Measurements from ENCODE around the gene EPS8L3. TPM values are rescaled to one million over a fixed set of nuclear protein-coding genes. Genes with fewer than 3 reads are reported as not detected.
"Not testable (repeated sequence)": the region's sequence is repeated elsewhere in the genome, so short reads cannot be mapped to it uniquely, and the experiment has no call there.

Gene EPS8L3
- total RNA-seq, 2 donors from 2014 or later = not detected

DNA sequence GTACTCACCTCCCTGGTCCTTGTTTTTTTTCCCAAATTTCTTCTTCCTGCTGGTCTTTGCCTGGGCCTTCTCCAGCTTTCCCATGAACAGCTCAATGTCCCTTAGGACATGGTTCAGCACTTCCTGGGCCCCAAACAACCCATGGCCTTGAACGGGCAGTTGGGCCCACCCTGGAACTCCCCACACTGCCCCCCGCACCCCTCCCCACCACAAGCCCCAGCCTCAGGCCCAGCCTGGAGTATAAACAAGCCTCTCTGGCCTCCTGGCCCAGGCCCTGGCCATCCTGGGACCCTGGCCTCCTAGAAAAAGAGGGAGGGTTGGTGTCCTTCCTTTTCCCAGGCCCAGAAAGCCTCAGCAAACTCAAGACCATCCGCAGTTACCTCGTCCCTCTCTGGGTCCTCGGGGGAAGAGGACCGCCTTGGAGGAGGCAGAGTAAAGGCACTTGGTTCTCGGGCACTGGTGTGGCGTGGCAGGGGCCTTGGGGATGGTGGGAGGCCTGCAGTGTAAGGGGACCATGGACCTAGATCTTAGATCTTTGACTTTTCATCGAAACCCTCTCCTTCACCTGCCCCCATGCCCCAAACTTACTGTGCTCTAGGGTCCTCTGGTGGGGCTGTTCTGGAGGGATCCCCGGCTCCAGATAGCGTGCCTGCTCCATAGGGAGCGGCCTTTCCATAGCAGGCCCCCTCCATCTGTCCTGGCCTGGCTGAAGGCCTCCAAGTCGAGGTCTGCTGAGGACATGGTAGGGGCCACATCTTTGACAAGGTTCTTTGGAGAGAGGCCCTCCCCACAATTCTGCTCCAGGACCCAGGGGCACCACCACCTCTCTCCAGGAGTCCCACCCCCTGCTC lies 5.6 kb downstream of the EPS8L3 start:
- intact Hi-C loops (cut with DNase I) = no loop called here
- peak; percentile 65 for DNase-seq (ENCODE audit: low spot score)

DNA sequence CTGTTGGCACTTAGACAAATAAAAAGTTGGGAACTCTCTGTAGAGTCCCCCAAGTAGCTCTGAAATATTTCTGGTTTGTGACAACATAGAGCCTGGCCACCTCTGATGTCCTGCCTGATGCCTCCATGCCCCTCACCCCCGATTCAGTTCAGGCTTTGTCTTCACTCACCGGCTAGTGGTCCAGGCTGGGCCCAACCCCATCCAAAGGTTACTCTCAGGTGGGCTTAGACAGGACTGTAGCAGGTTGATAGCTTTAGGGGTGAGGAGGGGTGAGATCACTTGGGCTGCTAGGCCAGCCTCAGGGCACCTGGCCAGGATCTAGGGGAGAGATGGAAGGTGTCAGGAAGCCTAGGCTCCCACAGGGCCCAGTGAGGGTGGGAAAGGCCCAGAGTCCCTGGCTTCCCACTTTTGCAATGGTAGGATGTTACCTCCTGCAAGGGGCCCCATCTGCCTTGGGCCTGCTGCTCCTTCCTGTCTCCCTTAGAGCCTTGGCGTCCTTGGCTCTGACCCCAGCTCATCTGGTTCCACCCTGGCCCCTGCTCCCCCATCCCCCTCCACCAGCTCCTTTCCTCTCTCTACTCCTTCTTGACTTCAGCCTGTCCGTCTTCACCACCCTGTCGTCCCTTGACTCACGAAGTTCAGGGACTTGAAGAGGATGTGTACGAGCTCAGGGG lies 6.7 kb downstream of the EPS8L3 start:
- intact Hi-C loops (cut with DNase I) = no loop called here
- DNase-seq (ENCODE audit: low spot score) = peak; percentile 43

DNA sequence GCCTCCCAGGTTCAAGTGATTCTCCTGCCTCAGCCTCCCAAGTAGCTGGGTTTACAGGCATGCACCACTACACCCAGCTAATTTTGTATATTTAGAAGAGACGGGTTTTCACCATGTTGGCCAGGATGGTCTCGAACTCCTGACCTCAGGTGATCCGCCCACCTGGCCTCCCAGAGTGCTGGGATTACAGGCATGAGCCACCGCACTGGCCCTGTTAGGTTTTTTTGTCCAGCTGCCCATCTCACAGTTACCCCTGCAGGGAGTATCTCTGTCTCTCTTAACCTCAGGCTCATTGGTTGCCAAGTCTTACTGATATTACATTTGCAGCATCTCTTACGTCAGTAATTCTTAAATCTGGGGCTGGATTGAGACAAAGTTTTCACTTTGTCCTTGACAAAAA lies 7.4 kb downstream of the EPS8L3 start:
- DNase-seq (ENCODE audit: low spot score) = peak; percentile 40
- intact Hi-C loops (cut with DNase I) = not testable (repeated sequence)

DNA sequence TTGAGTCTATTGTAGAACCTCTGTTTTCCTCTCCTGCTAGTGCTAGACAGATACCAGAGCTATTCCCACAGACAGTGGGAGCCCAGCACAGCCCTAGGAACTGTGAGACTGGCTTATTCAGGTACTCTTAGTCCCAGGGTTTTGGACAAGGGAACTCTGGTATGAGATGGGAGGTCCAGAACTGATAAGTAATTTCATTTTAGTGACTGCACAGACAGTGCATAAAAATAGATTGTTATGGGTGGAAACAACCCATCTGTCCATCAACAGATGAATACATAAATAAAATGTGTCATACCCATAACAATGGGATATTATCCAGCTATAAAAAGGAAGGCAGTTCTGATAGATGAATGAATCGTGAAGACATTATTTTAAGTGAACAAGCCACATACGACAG lies 9.0 kb downstream of the EPS8L3 start:
- DNase-seq (ENCODE audit: low spot score) = no peak

DNA sequence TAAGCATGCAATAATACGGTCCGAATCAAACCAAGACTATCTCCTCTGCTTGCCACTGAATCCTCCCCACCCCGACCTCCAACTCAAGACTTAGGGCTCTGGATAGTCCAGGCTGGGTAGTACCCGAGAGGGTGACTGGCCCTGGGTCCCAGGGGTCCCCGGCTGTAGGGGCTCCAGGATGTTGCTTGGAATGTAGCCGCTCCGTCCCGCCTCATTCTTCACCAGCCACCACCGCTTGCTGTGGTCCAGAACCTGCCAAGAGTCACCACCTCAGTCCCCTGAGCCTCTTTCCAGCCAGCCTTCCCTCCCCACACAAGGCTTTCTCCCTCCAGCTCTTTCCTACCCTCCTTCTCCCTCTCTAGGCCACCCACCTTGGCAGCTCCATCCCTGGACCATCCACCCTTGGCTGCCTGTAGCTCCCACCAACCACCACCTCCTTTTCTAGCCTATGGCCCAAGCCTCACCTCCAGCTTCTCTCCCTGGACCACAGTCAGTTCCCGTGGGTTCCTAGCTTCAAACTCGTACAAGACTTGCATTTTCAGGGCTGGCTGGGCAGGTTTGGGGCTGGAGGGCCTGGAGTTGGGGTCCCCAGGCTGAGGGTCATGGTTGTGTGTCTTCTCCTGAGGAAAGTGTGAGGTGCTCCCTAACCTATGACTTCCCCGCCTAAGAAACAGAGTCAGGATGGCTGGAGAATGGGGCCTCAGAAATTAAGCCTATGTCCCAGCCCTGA lies 12.0 kb downstream of the EPS8L3 start:
- intact Hi-C loops (cut with DNase I) = no loop called here
- no peak for DNase-seq (ENCODE audit: low spot score)

More for the DNA sequence above, 9.0 kb downstream of the EPS8L3 start:
- intact Hi-C loops (cut with DNase I) = no loop called here

DNA sequence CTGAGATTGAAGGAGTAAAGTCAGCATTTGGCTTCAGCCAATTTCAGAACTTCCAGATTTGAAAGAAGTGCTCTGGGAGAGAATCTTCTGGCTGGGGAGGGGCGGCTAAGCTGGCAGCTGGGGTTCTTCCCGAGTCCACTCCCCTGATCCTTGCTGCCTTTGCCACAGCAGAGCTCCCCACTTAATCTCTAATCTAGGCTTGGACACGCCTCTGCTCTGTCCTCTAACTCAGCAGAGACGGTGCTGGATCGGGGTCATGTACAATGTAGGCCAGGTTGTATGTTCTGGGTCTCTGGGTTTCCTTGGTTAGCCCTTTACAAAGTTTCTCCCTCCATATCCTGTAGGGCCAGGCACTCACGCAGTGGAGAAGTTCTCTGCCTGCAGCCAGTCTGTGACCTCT lies 12.8 kb downstream of the EPS8L3 start:
- intact Hi-C loops (cut with DNase I) = no loop called here
- DNase-seq (ENCODE audit: low spot score) = no peak

DNA sequence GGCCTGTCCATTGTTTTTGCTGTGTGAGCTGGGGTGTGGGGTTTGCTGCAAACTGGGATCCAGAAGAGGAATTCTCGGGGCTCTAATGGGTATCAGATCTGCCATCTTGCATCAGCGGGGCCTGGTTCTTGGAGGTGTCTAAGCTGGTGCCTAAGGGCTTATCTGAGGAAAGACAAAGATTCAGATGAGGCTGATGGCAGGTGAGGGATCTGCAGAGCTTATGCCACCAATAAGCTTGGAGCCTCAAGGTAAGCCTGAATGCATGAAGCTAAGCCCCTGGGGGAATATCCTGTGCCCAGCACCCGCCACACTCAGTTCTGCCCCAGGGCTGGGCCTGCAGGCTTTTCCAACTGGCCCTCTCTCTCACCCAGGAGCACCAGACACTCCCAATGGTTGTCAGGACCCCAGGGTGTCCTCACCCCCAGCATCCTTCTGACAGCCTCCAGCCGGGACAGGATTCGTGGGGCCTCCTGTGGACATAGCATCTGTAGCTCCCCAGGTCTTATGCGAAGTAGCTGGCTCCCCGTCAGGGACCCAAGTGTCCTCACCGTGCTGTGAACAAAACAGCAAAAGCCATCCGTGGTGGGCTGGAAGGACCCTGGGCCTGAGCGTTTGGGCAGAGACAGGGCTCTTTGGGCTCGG lies 13.4 kb downstream of the EPS8L3 start:
- intact Hi-C loops (cut with DNase I) = no loop called here
- DNase-seq (ENCODE audit: low spot score) = no peak

DNA sequence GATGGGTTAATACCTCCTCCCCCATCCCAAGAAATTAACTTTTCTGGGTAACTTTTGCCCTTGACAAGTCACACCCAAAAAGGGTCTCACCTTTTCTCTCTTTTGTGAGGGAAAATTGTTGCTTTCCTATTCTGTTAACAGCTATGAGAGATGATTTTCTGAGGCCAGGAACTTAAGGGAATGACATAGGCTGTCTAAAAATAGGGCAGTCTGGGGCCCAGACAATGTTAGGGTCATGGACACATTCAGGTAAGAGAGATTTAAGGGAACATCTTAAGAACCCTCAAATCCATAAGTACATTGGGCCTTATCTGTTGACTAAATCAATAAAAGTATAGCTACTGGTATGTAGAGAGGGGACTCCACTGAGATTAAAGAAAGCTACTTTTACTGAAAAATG lies 14.5 kb downstream of the EPS8L3 start:
- no peak for DNase-seq (ENCODE audit: low spot score)
- intact Hi-C loops (cut with DNase I) = loop anchor here in 1 of 2 donors (10.0 kb wide), 1 partner anchor 714 kb away; no protein-coding TSS in a partner anchor

DNA sequence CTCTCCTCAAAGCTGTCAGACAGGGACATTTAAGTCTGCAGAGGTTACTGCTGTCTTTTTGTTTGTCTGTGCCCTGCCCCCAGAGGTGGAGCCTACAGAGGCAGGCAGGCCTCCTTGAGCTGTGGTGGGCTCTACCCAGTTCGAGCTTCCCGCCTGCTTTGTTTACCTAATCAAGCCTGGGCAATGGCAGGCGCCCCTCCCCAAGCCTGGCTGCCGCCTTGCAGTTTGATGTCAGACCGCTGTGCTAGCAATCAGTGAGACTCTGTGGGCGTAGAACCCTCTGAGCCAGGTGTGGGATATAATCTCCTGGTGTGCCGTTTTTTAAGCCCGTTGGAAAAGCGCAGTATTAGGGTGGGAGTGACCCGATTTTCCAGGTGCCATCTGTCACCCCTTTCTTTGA lies 15.4 kb downstream of the EPS8L3 start:
- intact Hi-C loops (cut with DNase I) = loop anchor here in 1 of 2 donors (10.0 kb wide), 1 partner anchor 714 kb away; no protein-coding TSS in a partner anchor
- not testable (repeated sequence) for DNase-seq (ENCODE audit: low spot score)

DNA sequence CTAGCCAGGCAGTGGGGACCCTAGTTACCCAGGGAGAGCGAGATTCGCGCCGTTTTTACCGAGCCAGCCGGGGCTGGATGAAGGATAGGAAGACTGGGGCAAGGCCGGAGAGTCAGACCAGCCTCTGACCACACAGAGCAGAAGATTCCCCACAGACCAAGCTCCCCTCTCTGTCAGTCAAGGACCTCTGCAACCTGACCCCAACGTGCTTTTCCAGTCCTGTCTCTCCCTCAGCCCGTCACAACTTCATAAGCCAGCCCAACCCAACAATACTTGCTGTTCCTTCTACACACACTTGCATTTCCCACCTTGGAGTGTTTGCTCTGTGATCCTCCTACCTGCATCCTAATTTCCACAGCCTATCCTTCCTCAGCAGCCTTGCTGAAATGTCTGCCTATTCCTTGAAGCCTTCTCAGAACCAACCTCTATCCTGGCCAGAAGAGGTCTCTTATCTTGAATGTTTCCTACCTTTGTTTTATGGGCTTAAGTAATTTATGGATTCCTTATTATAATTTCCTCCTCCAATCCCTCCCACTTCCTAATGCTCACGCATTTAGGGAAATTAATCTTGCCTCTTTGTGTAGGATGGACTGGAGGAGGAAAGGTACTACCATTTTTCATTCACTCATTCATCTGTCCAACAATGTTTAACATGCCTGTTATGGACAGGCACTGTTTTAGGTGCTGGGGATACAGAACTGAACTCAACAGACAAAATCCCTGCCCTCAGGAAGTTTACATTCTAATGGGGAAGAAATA lies 22.9 kb downstream of the EPS8L3 start, which contains the start of gene GSTM3:
TSS of gene GSTM3 (minus strand) at position 424 of the 759 bp plus-strand sequence. CDS start 751 bp downstream, outside the sequence.
- intact Hi-C loops (cut with DNase I) = loop anchor here in 1 of 2 donors (1.0 to 10.0 kb wide), 2 partner anchors 26 to 706 kb away; no protein-coding TSS in a partner anchor
- no peak for DNase-seq (ENCODE audit: low spot score)

DNA sequence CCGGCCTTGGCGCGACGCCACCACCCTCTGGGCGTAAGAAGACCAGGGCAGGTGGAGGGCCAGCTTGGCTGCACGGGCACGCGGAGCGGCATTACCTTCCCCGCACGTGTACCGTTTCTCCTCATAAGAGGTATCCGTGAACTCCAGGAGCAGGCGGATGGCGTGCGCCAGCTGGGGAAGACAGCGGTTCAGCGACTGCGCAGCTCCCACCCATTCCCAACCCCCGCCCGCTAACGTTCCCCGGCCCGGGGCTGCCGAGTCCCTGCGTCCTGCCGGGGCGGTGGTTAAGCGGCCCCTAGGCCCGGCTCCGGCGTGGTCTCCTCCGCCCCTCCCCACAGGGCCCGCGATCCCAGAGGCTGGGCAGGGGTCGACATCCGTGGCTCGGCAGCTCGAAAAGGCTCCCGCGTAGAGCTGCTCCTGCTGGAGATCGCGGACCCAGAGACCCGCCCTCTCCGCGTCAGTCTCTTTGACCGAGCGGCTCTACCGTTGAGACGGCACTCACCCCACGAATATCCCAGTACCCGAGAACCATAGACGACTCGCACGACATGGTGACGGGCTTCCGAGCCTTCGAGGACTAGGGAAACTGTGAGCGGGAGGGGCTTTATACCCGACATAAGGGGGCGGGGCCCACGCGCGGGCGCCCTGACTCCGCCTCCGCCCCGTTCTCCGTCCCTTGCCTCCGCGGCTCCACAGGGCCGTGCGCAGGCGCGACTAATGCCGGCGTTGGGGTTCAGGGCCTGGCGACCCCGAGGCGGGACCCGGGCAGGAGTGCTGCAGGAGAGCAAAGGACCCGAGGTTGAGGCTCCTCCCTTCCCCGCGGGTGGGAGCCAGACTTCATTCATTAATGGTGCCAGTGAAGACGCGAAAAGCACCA lies 23.7 kb downstream of the EPS8L3 start:
- intact Hi-C loops (cut with DNase I) = loop anchor here in 1 of 2 donors (10.0 kb wide), 1 partner anchor 705 kb away; no protein-coding TSS in a partner anchor
- peak; percentile 93 for DNase-seq (ENCODE audit: low spot score)

DNA sequence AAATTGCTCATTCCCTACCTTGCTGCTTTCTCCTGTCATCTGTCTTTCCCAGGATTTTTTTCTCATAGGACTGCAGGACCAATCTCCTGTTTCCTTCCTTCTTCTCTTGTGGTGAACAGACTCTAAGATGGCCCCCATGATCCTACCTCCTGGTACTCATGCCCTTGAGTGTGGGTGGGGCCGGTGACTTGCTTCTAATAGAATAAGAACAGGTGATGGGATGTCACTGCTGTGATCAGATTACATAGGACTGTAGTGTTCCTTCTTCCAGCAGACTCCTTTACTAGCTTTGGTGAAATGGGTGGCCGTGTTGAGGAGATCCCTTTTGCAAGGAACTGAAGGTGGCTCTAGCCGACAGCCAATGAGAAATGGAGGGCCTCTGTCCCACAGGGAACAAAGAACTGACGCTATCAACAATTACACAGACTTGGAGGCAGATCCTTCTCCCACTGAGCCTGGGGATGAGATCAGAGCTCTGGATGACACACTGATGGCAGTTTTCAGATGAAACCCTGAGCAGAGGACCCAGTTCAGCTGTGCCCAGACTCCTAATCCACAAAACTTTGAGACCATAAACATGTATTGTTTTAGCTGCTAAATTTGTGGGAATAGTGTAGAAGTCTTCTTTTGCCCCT lies 30.4 kb downstream of the EPS8L3 start:
- DNase-seq (ENCODE audit: low spot score) = no peak

DNA sequence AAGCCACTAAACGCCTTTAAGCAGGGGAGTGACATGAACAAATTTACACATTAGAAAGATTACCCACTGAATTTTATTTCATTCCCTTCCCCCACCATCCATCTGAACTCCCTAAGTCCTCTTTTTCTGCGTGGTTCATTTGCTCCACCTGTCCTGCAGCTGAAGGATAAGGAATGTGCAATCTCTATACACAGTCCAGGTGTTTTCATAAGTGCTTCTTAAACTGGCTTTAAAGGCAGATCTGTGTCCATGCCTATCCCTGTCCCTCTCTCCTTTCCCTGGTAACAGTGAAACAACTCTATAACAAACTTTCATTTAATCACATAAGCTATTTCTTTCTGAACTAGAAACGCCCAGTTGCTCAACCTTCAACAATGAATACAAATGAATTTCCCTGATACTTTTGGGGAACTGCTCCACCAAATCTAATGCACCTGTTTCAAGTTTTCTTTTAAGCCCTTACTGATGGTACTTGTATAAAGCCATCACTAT lies 31.3 kb downstream of the EPS8L3 start:
- intact Hi-C loops (cut with DNase I) = no loop called here
- no peak for DNase-seq (ENCODE audit: low spot score)

More for the DNA sequence above, 30.4 kb downstream of the EPS8L3 start:
- intact Hi-C loops (cut with DNase I) = no loop called here

DNA sequence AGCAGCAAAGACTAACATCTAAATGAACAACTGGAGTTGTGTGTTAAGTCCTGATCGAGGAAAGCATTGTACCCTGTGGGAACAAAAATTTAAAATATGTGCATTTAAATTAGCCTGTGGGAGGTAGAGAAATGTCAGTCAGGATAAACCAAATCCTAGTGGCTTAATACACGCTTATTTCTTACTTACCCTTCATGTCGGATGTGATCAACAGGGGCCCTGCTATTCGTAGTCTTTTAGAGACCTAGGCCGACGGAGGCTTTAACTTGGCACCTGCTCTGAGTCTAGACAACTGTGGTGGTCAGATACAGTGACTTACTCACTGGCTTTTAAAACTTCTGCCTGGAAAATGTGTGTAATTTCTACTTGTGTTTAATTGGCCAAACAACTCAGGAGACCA lies 33.1 kb downstream of the EPS8L3 start:
- DNase-seq (ENCODE audit: low spot score) = no peak
- intact Hi-C loops (cut with DNase I) = no loop called here

DNA sequence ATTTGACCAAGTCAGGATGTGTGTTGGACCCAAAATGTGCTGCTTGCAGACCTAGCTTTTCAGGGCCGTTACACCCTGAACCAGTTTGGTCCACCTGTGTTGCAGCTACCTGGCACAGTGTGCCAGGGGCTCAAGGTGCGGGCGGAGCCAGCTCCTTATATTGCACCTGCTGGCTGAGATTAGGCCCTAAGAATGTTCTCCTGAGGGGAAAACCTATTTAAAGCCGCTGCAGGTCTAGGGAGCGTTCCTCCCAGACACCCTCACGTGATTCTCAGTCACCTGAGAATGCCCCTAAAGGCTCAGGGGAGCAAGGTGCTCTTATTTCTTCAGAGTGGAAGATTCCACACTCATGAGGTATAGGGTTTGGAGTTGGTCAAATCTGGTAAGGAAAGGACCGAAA lies 34.9 kb downstream of the EPS8L3 start:
- intact Hi-C loops (cut with DNase I) = no loop called here
- no peak for DNase-seq (ENCODE audit: low spot score)

DNA sequence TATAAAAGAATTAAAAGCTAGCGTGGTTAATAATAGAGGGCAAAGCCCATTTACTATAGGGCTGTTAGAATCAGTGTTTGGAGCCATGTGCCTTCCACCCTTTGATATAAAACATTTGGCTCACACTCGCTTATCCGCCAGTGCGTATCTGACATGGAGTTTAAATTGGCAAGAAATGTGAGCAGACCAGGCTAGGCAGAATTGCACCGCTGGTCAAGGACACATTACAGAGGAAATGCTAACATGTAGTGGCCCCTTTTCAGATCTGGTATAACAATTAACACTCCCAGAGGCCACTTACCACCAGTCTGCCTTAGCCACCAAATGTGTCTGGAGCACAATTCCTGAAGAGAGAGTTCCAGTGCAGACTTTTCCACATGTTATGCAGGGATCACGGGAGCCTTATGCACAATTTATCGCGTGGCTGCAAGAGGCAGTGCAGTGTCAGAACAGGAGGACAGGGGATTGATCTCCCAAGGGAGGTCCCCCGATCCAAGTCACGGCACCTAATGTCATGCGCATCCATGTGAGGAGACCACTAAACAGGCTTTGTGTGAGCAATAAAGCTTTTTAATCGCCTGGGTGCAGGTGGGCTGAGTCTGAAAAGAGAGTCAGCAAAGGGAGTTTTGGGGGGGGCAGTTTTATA lies 36.9 kb downstream of the EPS8L3 start:
- intact Hi-C loops (cut with DNase I) = no loop called here
- no peak for DNase-seq (ENCODE audit: low spot score)

All from posterior vena cava (tissue), 2 donors.